Neural crest cell (in vitro differentiated cells): ENCODE data around the gene EQTN. TPM values are rescaled to one million over a fixed set of nuclear protein-coding genes. Genes with fewer than 3 reads are reported as not detected.

Source experiments
- DNase-seq: peaks from one replicate; pipeline ENCODE4 v3.0.0; 2021; ENCODE audit warnings: low read depth, mixed read lengths, low spot score
- H3K27ac Mint-ChIP-seq: one replicate; pipeline ENCODE4 v1.8.0; 2021; ENCODE audit warnings: mild to moderate bottlenecking, mixed read lengths; ENCODE audit not compliant: unreplicated experiment
- H3K27me3 Mint-ChIP-seq: 2 replicates; pipeline ENCODE4 v1.8.0; 2021; ENCODE audit warnings: low read depth, mild to moderate bottlenecking, mixed read lengths
- H3K36me3 Mint-ChIP-seq: 2 replicates; pipeline ENCODE4 v1.8.0; 2021; ENCODE audit warnings: low read depth, mild to moderate bottlenecking, mixed read lengths
- H3K4me1 Mint-ChIP-seq: 2 replicates; pipeline ENCODE4 v1.8.0; 2021; ENCODE audit warnings: mixed read lengths
- H3K4me3 Mint-ChIP-seq: one replicate; pipeline ENCODE4 v1.8.0; 2021; ENCODE audit warnings: mild to moderate bottlenecking, mixed read lengths
- H3K9me3 Mint-ChIP-seq: 2 replicates; pipeline ENCODE4 v1.8.0; 2021; ENCODE audit warnings: mixed read lengths
- long read RNA-seq: library from polyadenylated mRNA; unstranded; transcript quantifications from one replicate; pipeline ENCODE4 v2.0.0, GENCODE V29; 2020
- total RNA-seq: library from RNA; stranded (reverse); gene quantifications from 2 replicates; pipeline ENCODE4 v1.2.1, GENCODE V29; 2021
- TF ChIP-seq, protein P1 (sequence below): fragments of 200-600 bp; sonication (generic); conservative IDR thresholded peaks from 2 replicates; pipeline ENCODE4 v1.5.0; 2021; ENCODE audit warnings: antibody characterized with exemption, mild to moderate bottlenecking

Gene EQTN
- 0.39 and 0.40 TPM in 2 replicates for total RNA-seq
- long read RNA-seq: 0 reads

DNA sequence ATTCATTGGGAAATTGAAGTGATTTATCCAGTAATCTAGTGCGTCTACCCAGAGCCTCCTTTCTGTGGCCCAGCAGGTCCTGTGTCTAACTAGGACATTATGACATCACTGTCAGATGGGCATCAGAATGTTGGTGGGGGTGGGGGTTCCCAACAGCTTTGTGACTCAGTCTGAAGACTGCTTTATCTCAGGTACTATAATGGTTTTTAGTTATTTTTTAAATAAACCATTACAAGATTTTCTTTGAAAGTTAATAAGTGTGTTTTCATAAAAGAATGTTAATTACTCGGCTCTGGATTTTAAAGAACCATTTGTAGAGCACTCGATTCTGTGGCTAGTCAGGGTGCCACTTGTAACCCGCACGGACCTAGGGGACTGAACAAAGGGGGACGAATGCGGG is at the start of gene EQTN:
TSS of gene EQTN (minus strand) at position 101 of the 400 bp plus-strand sequence. CDS start at position 6, 95 bp downstream.
- H3K27ac Mint-ChIP-seq: peak within 1 kb of the TSS; percentile 21
- H3K4me1 Mint-ChIP-seq: no peaks in the 10 kb centered on the region
- no peaks in the 10 kb centered on the region for H3K36me3 Mint-ChIP-seq
- no peaks in the 10 kb centered on the region for H3K27me3 Mint-ChIP-seq
- DNase-seq: no peak
- no peaks in the 10 kb centered on the region for H3K9me3 Mint-ChIP-seq
- H3K4me3 Mint-ChIP-seq: no peak within 1 kb of the TSS
- TF ChIP-seq, protein P1, sequence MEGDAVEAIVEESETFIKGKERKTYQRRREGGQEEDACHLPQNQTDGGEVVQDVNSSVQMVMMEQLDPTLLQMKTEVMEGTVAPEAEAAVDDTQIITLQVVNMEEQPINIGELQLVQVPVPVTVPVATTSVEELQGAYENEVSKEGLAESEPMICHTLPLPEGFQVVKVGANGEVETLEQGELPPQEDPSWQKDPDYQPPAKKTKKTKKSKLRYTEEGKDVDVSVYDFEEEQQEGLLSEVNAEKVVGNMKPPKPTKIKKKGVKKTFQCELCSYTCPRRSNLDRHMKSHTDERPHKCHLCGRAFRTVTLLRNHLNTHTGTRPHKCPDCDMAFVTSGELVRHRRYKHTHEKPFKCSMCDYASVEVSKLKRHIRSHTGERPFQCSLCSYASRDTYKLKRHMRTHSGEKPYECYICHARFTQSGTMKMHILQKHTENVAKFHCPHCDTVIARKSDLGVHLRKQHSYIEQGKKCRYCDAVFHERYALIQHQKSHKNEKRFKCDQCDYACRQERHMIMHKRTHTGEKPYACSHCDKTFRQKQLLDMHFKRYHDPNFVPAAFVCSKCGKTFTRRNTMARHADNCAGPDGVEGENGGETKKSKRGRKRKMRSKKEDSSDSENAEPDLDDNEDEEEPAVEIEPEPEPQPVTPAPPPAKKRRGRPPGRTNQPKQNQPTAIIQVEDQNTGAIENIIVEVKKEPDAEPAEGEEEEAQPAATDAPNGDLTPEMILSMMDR: no peak

DNA sequence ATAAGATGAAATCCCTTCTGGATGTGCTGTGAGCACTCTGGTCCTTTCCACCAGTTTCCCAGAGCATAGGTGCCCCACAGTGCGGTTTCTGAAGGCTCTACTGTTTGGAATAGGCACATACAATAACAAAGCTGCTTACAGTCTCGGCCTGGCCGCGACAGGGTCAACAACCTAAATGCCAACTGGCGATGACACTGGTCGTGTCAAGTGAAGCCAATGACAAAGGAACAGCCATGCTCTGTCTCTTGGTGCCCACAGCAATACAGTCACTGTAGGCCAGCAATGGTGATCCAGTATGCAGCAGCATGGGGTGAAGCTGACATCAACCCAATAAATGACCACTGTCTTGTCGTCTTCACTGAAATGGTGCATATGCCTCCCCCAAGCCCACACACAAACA is 47.8 kb upstream of the EQTN start:
- no peak overlapping the region for H3K4me3 Mint-ChIP-seq
- H3K27ac Mint-ChIP-seq: no peak overlapping the region
- no peaks in the 10 kb centered on the region for H3K27me3 Mint-ChIP-seq
- H3K4me1 Mint-ChIP-seq: peaks cover 44% of the 10 kb centered on the region
- TF ChIP-seq, protein P1: no peak
- no peak for DNase-seq
- peaks cover 16% of the 10 kb centered on the region for H3K36me3 Mint-ChIP-seq
- H3K9me3 Mint-ChIP-seq: no peaks in the 10 kb centered on the region

DNA sequence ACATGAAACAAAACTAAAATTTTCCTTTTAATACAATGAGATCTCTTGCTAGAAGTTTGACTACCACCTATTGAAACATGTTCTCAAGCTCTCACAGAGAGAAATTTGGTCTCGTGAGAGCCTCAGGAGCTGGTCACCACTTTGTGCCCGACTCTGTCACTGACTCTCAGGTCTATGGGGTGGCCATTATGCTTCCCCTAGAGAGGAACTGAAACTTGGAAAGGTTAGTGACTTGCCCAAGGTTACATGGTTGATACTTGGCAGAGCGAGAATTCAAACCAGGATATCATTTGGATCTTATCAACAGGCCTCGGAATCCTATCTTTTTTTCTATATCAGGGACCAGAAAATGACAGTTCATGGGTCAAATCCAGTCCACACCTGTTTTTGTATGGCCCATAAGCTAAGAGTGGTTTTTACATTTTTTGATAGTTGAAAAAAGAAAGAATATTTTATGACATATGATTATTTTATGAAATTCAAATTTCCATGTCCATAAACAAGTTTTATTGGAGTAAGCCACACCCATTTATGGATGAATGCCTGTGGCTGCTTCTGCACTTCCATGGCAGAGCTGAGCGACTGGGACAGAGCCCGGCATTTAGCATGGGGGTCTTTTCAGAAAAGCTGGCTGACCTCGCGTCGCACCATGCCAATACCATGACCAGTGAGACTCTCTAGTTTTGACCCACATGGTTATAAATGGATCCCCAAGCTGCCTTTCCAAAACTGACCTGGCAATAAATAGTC is 44.8 kb upstream of the EQTN start:
- Mint-ChIP-seq H3K27ac (peak overlapping the region; percentile 98), H3K36me3 (peaks cover 9% of the 10 kb centered on the region), H3K27me3 (no peaks in the 10 kb centered on the region), H3K9me3 (no peaks in the 10 kb centered on the region), H3K4me1 (peaks cover 53% of the 10 kb centered on the region), H3K4me3 (peak overlapping the region; percentile 75)
- TF ChIP-seq, protein P1: no peak
- no peak for DNase-seq

DNA sequence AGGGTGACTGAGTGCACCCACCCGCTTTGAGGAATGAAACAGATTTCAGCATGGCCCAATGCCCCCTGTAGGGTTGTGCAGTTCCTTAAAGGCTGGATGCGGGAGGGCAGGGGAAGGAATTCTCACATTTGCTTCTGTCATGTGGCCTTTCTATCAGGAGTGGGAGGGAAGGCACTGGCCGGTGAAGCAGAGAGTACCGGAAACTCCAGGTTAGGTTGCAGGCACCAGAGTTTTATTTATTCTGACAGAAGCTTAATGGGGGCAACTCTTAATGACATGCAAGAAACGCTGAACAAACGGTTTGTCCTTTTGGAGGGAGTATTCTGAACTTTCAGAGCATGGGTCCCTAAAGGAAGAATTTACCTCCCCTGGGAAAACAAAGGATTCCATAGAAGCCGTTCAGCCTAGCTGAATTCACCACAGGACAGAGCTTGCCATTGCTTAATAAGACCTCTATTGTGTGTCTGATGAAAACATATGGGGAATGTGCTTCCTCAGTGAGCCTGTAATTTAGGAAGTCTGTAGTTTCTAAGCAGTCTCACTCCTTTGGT is 44.1 kb upstream of the EQTN start:
- peak; percentile 13 for DNase-seq
- peak overlapping the region; percentile 98 for H3K27ac Mint-ChIP-seq
- H3K27me3 Mint-ChIP-seq: no peaks in the 10 kb centered on the region
- peaks cover 60% of the 10 kb centered on the region for H3K4me1 Mint-ChIP-seq
- TF ChIP-seq, protein P1: no peak
- H3K9me3 Mint-ChIP-seq: no peaks in the 10 kb centered on the region
- H3K4me3 Mint-ChIP-seq: peak overlapping the region; percentile 75
- peaks cover 9% of the 10 kb centered on the region for H3K36me3 Mint-ChIP-seq

DNA sequence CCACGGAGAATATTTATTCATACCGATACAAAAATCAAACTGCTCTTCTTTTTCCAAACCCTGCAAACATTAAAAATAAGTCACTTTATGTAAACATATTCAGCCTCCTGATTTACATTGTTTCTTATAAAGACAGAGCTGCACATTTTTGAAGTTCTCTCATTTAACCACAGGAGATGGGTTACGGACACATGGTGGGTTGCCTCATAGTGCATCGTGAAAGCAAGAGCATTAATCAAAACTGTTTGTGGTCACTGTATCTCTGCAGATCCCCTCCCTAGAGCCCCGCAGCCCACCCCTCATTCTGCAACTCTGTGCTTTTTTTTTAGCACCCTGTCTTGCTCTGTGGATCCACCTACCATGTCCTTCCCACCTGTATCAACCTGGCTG is 43.3 kb upstream of the EQTN start:
- H3K27ac Mint-ChIP-seq: peak overlapping the region; percentile 98
- H3K9me3 Mint-ChIP-seq: no peaks in the 10 kb centered on the region
- peaks cover 6% of the 10 kb centered on the region for H3K36me3 Mint-ChIP-seq
- H3K4me3 Mint-ChIP-seq: peak overlapping the region; percentile 75
- H3K27me3 Mint-ChIP-seq: no peaks in the 10 kb centered on the region
- DNase-seq: no peak
- TF ChIP-seq, protein P1: no peak
- peaks cover 68% of the 10 kb centered on the region for H3K4me1 Mint-ChIP-seq
